K562 (cell line): ENCODE results near the gene TMEM41B. TPM values are rescaled to one million over a fixed set of nuclear protein-coding genes. Genes with fewer than 3 reads are reported as not detected.

Experiments used
- ATAC-seq: fragments of 200-7000 bp; cut with Tn5 transposase; 3 replicates; pipeline ENCODE4 v1.9.1; 2020; ENCODE audit warnings: moderate library complexity
- BruUV-seq: library from RNA; stranded (reverse); fragments of 400-500 nt; replicated peaks from 2 replicates; lab custom pipeline; 2021; lab: Mats Ljungman, UMichigan
- CTCF ChIA-PET: fragments of 300-600 bp; formaldehyde crosslinking; extraction: SDS; loops from one replicate; lab custom pipeline; 2021; ENCODE audit warnings: low intra/inter-chr PET ratio; lab: Yijun Ruan, JAX
- POLR2A ChIA-PET: fragments of 300-600, 350-650 bp; sonication (Branson Sonifier 250); formaldehyde crosslinking; extraction: SDS; loops from one replicate; lab custom pipeline; 2021; ENCODE audit warnings: antibody characterized with exemption, inconsistent platforms; lab: Yijun Ruan, JAX
- DNase-seq, 4 experiments: peaks; one replicate each; pipeline versions ENCODE4 v3.0.0 to v3.0.0-alpha.2; 2011 to 2018; ENCODE audit warnings: low spot score in 3 of 4, mixed read lengths in 3 of 4; ENCODE audit errors: extremely low read depth in 1 of 4
- FAIRE-seq: peaks from 2 replicates; lab custom pipeline; 2011; peaks lifted over from hg19 to GRCh38; lab: Jason Lieb, UNC
- H2AFZ ChIP-seq: 2 replicates; pipeline ENCODE4 v1.6.0; 2011; ENCODE audit warnings: low read depth, low read length, control low read depth, inconsistent platforms
- H3K27ac ChIP-seq: fragments of 200-600 bp; 3 replicates; pipeline ENCODE4 v1.8.0; 2011; ENCODE audit warnings: low read depth, mild to moderate bottlenecking, control low read depth, inconsistent platforms, low read length, moderate library complexity, mixed read lengths; ENCODE audit errors: extremely low read depth
- H3K27me3 ChIP-seq, 2 experiments: fragments of 300-600 bp in 1 of 2; 2 replicates in 1 of 2; 3 replicates in 1 of 2; pipeline versions ENCODE4 v1.6.0 to v1.8.0; 2011; ENCODE audit warnings: inconsistent platforms in 2 of 2, low read length in 2 of 2, mild to moderate bottlenecking in 1 of 2, mixed read lengths in 1 of 2, moderate library complexity in 1 of 2; ENCODE audit not compliant: control insufficient read depth in 2 of 2, insufficient read depth in 2 of 2
- H3K36me3 ChIP-seq: fragments of 300-600 bp; 3 replicates; pipeline ENCODE4 v1.8.0; 2011; ENCODE audit warnings: mild to moderate bottlenecking, low read length, inconsistent platforms; ENCODE audit not compliant: control insufficient read depth, insufficient read depth
- H3K4me1 ChIP-seq, 2 experiments: fragments of 200-600 bp in 1 of 2; replicated peaks in 1 of 2; 2 replicates in 1 of 2; 3 replicates in 1 of 2; pipeline versions ENCODE4 v1.5.1 to v1.8.0; 2011; ENCODE audit warnings: inconsistent platforms in 2 of 2, low read length in 2 of 2, mild to moderate bottlenecking in 1 of 2, mixed read lengths in 1 of 2, moderate library complexity in 1 of 2; ENCODE audit not compliant: control insufficient read depth in 2 of 2, insufficient read depth in 2 of 2
- H3K4me2 ChIP-seq: 2 replicates; pipeline ENCODE4 v1.6.1; 2011; ENCODE audit warnings: low read length, control low read depth, inconsistent platforms, mixed read lengths; ENCODE audit not compliant: insufficient read depth
- H3K4me3 ChIP-seq: fragments of 200-600 bp; sonication (generic), shearing (Covaris generic); 2 replicates; pipeline ENCODE4 v1.5.1; 2016; ENCODE audit warnings: control low read depth, inconsistent platforms
- H3K79me2 ChIP-seq: fragments of 200-600 bp; 3 replicates; pipeline ENCODE4 v1.8.0; 2011; ENCODE audit warnings: low read length, inconsistent platforms; ENCODE audit not compliant: control insufficient read depth, insufficient read depth
- H3K9ac ChIP-seq, 2 experiments: 2 replicates each; pipeline versions ENCODE4 v1.6.0 to v1.6.1; 2011; ENCODE audit warnings: low read depth in 2 of 2, low read length in 2 of 2, control low read depth in 1 of 2, inconsistent platforms in 1 of 2, mild to moderate bottlenecking in 1 of 2, mixed read lengths in 1 of 2; ENCODE audit not compliant: insufficient read depth in 1 of 2
- H3K9me1 ChIP-seq: one replicate; pipeline ENCODE4 v1.6.0; 2011; ENCODE audit warnings: inconsistent platforms, mild to moderate bottlenecking, low read length, moderate library complexity; ENCODE audit not compliant: control insufficient read depth, insufficient read depth
- H3K9me3 ChIP-seq: replicated peaks from 2 replicates; pipeline ENCODE4 v1.5.1; 2011; ENCODE audit warnings: low read depth, low read length, inconsistent platforms; ENCODE audit not compliant: control insufficient read depth, insufficient read depth
- H4K20me1 ChIP-seq: replicated peaks from 2 replicates; pipeline ENCODE4 v1.6.1; 2011; ENCODE audit warnings: low read length, inconsistent platforms, mixed read lengths; ENCODE audit not compliant: control insufficient read depth, insufficient read depth
- ARID1B ChIP-seq: fragments of 450-650 bp; IDR thresholded peaks from 2 replicates; pipeline ENCODE4 v1.6.1; 2016; ENCODE audit warnings: antibody characterized with exemption, mild to moderate bottlenecking, inconsistent platforms
- CREB3 ChIP-seq: fragments of 450-650 bp; conservative IDR thresholded peaks from 2 replicates; pipeline ENCODE4 v1.6.1; 2016; ENCODE audit warnings: missing genetic modification characterization, low read depth, mild to moderate bottlenecking, missing compliant biosample characterization, moderate library complexity
- TCF7L2 ChIP-seq: fragments of 150-350 bp; IDR thresholded peaks from 2 replicates; pipeline ENCODE4 v1.6.1; 2016; ENCODE audit warnings: low read depth, mild to moderate bottlenecking, low read length, moderate library complexity
- TCFL5 ChIP-seq: fragments of 250-450 bp; sonication (Bioruptor Pico); conservative IDR thresholded peaks from 2 replicates; pipeline ENCODE4 v1.6.1; 2021; ENCODE audit warnings: mild to moderate bottlenecking, moderate library complexity, matching md5 sums
- TSHZ1 ChIP-seq: fragments of 250-450 bp; sonication (Bioruptor Pico); IDR thresholded peaks from 2 replicates; pipeline ENCODE4 v1.4.0; 2020; ENCODE audit warnings: mild to moderate bottlenecking, moderate library complexity
- XRCC5 ChIP-seq: fragments of 200-400 bp; formaldehyde crosslinking; IDR thresholded peaks from 2 replicates; pipeline ENCODE4 v1.6.1; 2017; ENCODE audit warnings: low read depth, mild to moderate bottlenecking, low read length
- ZBTB34 ChIP-seq: fragments of 250-450 bp; sonication (Bioruptor Pico); IDR thresholded peaks from 2 replicates; pipeline ENCODE4 v1.8.0; 2021; ENCODE audit warnings: mild to moderate bottlenecking, moderate library complexity
- ZNF766 ChIP-seq: fragments of 200-800 bp; sonication (Bioruptor generic); conservative IDR thresholded peaks from 2 replicates; pipeline ENCODE4 v1.6.1; 2016; ENCODE audit warnings: missing genetic modification characterization, missing compliant biosample characterization
- WGBS: fragments of 100-300 bp; shearing (Covaris generic); methylation state at CpG from one replicate; pipeline ENCODE4 v1.1.6; 2016; ENCODE audit warnings: low coverage, mixed read lengths; ENCODE audit not compliant: insufficient coverage; ENCODE audit errors: missing lambda C conversion rate; 5-methylcytosine and 5-hydroxymethylcytosine counted together
- in situ Hi-C: fragments of 300-500 bp; cut with MboI; formaldehyde crosslinking; loops from 4 replicates; pipeline ENCODE4 v1.15.0; 2018; ENCODE audit warnings: inconsistent platforms, mixed read lengths
- intact Hi-C: fragments of 100-400 bp; cut with micrococcal nuclease; formaldehyde crosslinking; loops from 2 replicates; pipeline ENCODE4 v1.14.2; 2022
- polyA plus RNA-seq, 8 experiments: library from polyadenylated mRNA; depleted of rRNA in 4 of 8; stranded (reverse) in 5 of 8; unstranded in 3 of 8; fragments of >200 nt; fragmentation: Nextera tagmentation in 2 of 8; fragmentation: Illumina TruSeq in 1 of 8; extraction: Ambion mirVana in 2 of 8; extraction: Trizol in 1 of 8; gene quantifications; 2 replicates each; pipeline versions ENCODE4 v1.2.1 to v1.2.3, GENCODE V29; 2011 to 2014; ENCODE audit warnings: inconsistent platforms in 1 of 8, missing spikeins in 1 of 8
- total RNA-seq, 7 experiments: library from RNA; depleted of rRNA in 6 of 7; stranded (reverse); fragments of >200 nt in 6 of 7; fragmentation: Illumina TruSeq in 2 of 7; extraction: Trizol in 2 of 7; gene quantifications; 2 replicates each; pipeline versions ENCODE4 v1.2.1 to v1.2.3, GENCODE V29; 2011 to 2021; ENCODE audit warnings: low replicate concordance in 1 of 7

The TMEM41B gene
- total and polyA plus RNA-seq, 9 of the 15 experiments (the other 6 are each of a cell fraction or from before 2014, with no cell fraction given): 17.1 to 89.6 (median 48.7) TPM

GRCh38 chr11:9267680-9268079 lies 46.7 kb downstream of the TMEM41B start:
- intact Hi-C loops (loop anchor here (5.0 kb wide), 1 partner anchor 100 kb away; no protein-coding TSS in a partner anchor), in situ Hi-C loops (no loop called here)
- Histone ChIP-seq H3K4me2 (no peak overlapping the region), H3K79me2 (peaks cover 20% of the 10 kb centered on the region), H3K27me3 (no peaks in the 10 kb centered on the region), H3K9ac (no peak overlapping the region), H3K9me1 (no peaks in the 10 kb centered on the region), H3K36me3 (no peaks in the 10 kb centered on the region)
- FAIRE-seq: no peak
- POLR2A ChIA-PET: interaction anchor here (3.2 kb wide), 1 partner anchor 10 kb away, joined by 17 read pairs; no protein-coding TSS in a partner anchor
- DNase-seq: no peak
- TF ChIP-seq TCF7L2 (no peak), ARID1B (no peak), ZNF766 (CRISPR knock-in tag) (no peak), CREB3 (tag) (no peak), ZBTB34 (CRISPR knock-in tag) (no peak), TCFL5 (no peak), XRCC5 (no peak), TSHZ1 (CRISPR knock-in tag) (no peak)
- TF ChIP-seq, all 486 proteins: peak for 0
- Histone ChIP-seq H3K4me3 (no peak overlapping the region), H3K4me1 (peaks cover 5 to 21% of the 10 kb centered on the region in 2 experiments; a peak in 4 of 5 replicates), H3K27ac (no peak overlapping the region), H4K20me1 (peaks cover 5% of the 10 kb centered on the region; the same call in 1 of the 2 replicates), H2AFZ (peak overlapping the region; percentile 70), H3K9me3 (no peaks in the 10 kb centered on the region)
- no peak for ATAC-seq
- no TSS peak for BruUV-seq
- CTCF ChIA-PET: no interaction called here
- WGBS: 79% methylated on average over 4 of the region's 4 CpGs
